ENCODE results near the gene SH3PXD2A. TPM values are rescaled to one million over a fixed set of nuclear protein-coding genes. Genes with fewer than 3 reads are reported as not detected.
A peak's percentile ranks its signal among the peaks of the same experiment; 100 is the strongest.
"Not testable (repeated sequence)": the region's sequence is repeated elsewhere in the genome, so short reads cannot be mapped to it uniquely, and the experiment has no call there.

Gene SH3PXD2A
- total and polyA plus RNA-seq, 5 donors from 2014 or later = 0.24 to 15.4 (median 0.47) TPM

GRCh38 chr10:103614306-103615158 lies 240.8 kb downstream of the SH3PXD2A start:
- Mint-ChIP-seq H3K4me3 (peak overlapping the region in 1 of 4 donors; percentile 85), H3K27ac (peak overlapping the region in 2 of 3 donors; percentile 33 to 45), H3K27me3 (no peaks in the 10 kb centered on the region), H3K36me3 (peaks cover 18% of the 10 kb centered on the region), H3K4me1 (peaks cover 0 to 3% (median 0%) of the 10 kb centered on the region in 4 donors), H3K9me3 (no peaks in the 10 kb centered on the region)
- Histone ChIP-seq H3K27ac (ENCODE audit: insufficient read depth, low read length, poor library complexity, severe bottlenecking) (no peak overlapping the region), H3K4me1 (ENCODE audit: control insufficient read depth, insufficient read depth, low read length, poor library complexity, severe bottlenecking) (no peaks in the 10 kb centered on the region), H3K36me3 (ENCODE audit: control insufficient read depth, insufficient read depth, low read length) (peaks cover 28% of the 10 kb centered on the region), H3K4me3 (ENCODE audit: low read depth, low read length) (no peak overlapping the region), H3K27me3 (ENCODE audit: control insufficient read depth, insufficient read depth, low read length) (no peaks in the 10 kb centered on the region), H3K9me3 (ENCODE audit: control insufficient read depth in 2 of 2, low read length in 2 of 2) (no peaks in the 10 kb centered on the region)
- DNase-seq (no peak), ATAC-seq (ENCODE audit: low read depth in 2 of 2) (no peak)

GRCh38 chr10:103613616-103614015 lies 241.8 kb downstream of the SH3PXD2A start:
- H3K27ac ChIP-seq (ENCODE audit: insufficient read depth, low read length, poor library complexity, severe bottlenecking) = no peak overlapping the region
- no peaks in the 10 kb centered on the region for H3K9me3 ChIP-seq (ENCODE audit: control insufficient read depth in 2 of 2, low read length in 2 of 2)
- H3K4me3 Mint-ChIP-seq = no peak overlapping the region
- H3K27me3 ChIP-seq (ENCODE audit: control insufficient read depth, insufficient read depth, low read length) = no peaks in the 10 kb centered on the region
- no peaks in the 10 kb centered on the region for H3K4me1 ChIP-seq (ENCODE audit: control insufficient read depth, insufficient read depth, low read length, poor library complexity, severe bottlenecking)
- ATAC-seq (ENCODE audit: low read depth in 2 of 2) = no peak
- peaks cover 22% of the 10 kb centered on the region for H3K36me3 Mint-ChIP-seq
- no peak for DNase-seq
- peak overlapping the region; percentile 24 to 72 (median 45) for H3K27ac Mint-ChIP-seq
- no peaks in the 10 kb centered on the region for H3K27me3 Mint-ChIP-seq
- no peaks in the 10 kb centered on the region for H3K9me3 Mint-ChIP-seq
- peaks cover 26% of the 10 kb centered on the region for H3K36me3 ChIP-seq (ENCODE audit: control insufficient read depth, insufficient read depth, low read length)
- H3K4me3 ChIP-seq (ENCODE audit: low read depth, low read length) = no peak overlapping the region
- peaks cover 0 to 3% (median 0%) of the 10 kb centered on the region in 4 donors for H3K4me1 Mint-ChIP-seq

DNA sequence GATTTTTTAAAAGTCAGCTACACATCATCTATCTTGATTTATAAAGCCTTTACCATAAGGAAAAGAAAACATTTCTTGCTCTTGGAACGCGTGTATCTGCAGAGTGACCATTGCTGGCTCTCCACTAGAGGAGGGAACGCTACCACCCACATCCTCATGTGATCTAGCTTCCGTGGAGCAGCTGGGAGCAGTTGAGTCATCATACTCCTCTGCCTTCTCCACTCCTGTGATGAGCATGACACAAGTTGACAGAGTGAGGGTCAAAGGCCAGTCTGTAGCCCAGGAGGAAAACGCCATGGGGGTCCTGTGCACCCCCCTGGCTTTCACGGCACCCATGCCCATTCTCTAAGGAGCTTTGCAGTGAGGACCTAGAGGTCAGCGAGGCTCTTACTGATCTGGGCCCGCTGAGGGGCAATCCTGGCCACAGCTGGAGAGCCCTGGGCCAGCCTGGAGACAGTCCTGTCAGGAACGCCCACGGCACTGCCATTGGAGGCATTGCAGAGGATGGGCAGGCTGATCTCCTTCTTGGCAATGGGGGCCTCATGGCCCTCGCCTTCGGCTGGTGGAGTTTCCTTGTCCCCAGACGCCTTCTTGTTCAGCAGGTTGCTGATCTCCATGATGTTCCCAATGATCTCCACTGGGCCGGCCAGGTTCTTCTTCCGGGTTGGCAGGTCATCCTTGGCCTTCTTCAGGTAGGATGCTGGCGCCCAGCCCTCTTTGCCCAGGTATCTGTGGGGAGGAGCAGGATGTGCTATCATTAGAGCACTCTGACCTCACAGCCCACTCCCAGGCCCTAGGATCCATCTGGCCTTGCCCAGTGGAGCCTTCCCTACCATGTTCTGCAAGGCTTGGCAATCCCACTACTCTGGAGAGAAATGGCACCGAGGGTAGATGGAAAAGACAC lies 242.7 kb downstream of the SH3PXD2A start:
- Mint-ChIP-seq H3K36me3 (peaks cover 22% of the 10 kb centered on the region), H3K4me3 (no peak overlapping the region), H3K4me1 (peaks cover 0 to 3% (median 0%) of the 10 kb centered on the region in 4 donors), H3K27me3 (no peaks in the 10 kb centered on the region), H3K27ac (peak overlapping the region in 1 of 3 donors; percentile 46), H3K9me3 (no peaks in the 10 kb centered on the region)
- H3K4me3 ChIP-seq (ENCODE audit: low read depth, low read length) = no peak overlapping the region
- H3K36me3 ChIP-seq (ENCODE audit: control insufficient read depth, insufficient read depth, low read length) = peaks cover 26% of the 10 kb centered on the region
- DNase-seq (no peak), ATAC-seq (ENCODE audit: low read depth in 2 of 2) (no peak)
- H3K27ac ChIP-seq (ENCODE audit: insufficient read depth, low read length, poor library complexity, severe bottlenecking) = no peak overlapping the region
- H3K4me1 ChIP-seq (ENCODE audit: control insufficient read depth, insufficient read depth, low read length, poor library complexity, severe bottlenecking) = no peaks in the 10 kb centered on the region
- H3K9me3 ChIP-seq (ENCODE audit: control insufficient read depth in 2 of 2, low read length in 2 of 2) = no peaks in the 10 kb centered on the region
- H3K27me3 ChIP-seq (ENCODE audit: control insufficient read depth, insufficient read depth, low read length) = no peaks in the 10 kb centered on the region

DNA sequence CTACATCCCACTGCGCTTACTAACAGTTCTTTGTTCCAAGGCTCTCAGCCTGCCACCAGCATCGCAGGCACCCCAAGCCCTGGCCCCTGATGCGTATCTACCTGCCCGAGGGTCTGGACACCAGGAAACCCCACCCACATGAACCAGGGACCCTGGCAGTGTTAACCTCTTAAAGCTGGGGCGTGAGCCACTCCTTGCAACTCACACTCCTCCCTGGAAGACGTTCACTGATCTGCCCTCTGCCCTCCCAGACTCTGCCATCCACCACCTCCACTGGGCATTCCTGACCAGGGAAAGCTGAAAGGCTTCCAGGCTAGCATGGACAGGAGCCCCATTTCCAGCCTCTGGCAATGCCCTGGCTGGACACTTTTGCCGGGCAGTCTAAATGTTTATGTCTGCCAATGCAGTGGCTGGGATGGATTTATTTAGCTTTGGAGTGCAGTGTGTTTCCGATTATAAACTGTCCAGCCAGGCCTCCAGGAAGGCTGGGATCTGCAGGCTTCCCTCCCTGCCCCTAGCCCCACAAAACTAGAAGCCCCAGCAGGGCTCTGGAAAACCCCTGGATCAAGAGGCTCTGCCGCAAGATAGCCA lies 244.4 kb downstream of the SH3PXD2A start:
- no peaks in the 10 kb centered on the region for H3K27me3 ChIP-seq (ENCODE audit: control insufficient read depth, insufficient read depth, low read length)
- Mint-ChIP-seq H3K9me3 (no peaks in the 10 kb centered on the region), H3K27me3 (no peaks in the 10 kb centered on the region), H3K36me3 (peaks cover 22% of the 10 kb centered on the region), H3K4me1 (peaks cover 0 to 3% (median 0%) of the 10 kb centered on the region in 4 donors), H3K27ac (peak overlapping the region in 2 of 3 donors; percentile 43 to 60), H3K4me3 (no peak overlapping the region)
- no peaks in the 10 kb centered on the region for H3K4me1 ChIP-seq (ENCODE audit: control insufficient read depth, insufficient read depth, low read length, poor library complexity, severe bottlenecking)
- H3K36me3 ChIP-seq (ENCODE audit: control insufficient read depth, insufficient read depth, low read length) = peaks cover 26% of the 10 kb centered on the region
- no peaks in the 10 kb centered on the region for H3K9me3 ChIP-seq (ENCODE audit: control insufficient read depth in 2 of 2, low read length in 2 of 2)
- ATAC-seq (ENCODE audit: low read depth in 2 of 2) (no peak), DNase-seq (no peak)
- no peak overlapping the region for H3K4me3 ChIP-seq (ENCODE audit: low read depth, low read length)
- no peak overlapping the region for H3K27ac ChIP-seq (ENCODE audit: insufficient read depth, low read length, poor library complexity, severe bottlenecking)

GRCh38 chr10:103610083-103610472 lies 245.3 kb downstream of the SH3PXD2A start:
- ATAC-seq (ENCODE audit: low read depth in 2 of 2) = no peak

DNA sequence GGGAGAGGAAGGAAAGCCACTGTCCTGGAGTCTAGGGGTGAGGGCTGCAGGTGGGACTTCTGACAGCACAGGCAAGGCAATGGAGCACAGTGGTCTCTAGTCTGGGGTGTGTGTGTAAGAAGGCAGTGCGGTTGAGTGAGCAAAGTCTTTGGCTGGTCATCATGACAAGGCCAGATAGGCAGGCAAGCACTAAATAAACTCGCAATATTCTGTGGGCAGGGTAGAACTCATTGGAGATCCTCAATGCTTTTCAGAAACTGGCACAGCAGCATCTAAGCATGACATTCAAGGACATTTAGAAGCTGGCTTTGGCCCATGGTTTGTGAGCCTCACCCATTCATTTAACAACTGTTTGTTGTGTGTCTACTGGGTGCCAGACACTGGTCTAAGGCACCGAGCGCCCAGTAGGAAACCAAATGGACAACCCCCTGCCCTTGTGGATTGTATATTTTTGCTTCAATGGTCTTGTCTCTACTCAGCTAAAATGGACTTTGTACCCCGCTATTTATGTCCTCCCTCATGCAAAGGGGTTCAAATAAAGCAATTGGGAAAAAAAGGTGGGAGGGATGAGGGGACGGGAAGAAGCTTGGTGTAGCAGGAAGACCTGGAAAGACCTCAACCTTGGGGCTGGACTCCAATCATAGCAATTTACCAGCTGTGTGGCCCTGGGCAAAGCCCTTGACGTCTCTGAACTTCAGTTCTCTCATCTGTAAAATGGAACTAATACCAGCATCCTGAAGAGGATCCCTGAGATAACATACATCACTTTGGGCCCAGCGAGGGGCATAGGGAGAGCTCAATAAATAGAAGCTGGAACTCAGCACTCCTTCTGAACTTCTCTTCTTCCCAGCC lies 245.9 kb downstream of the SH3PXD2A start:
- Histone ChIP-seq H3K27me3 (ENCODE audit: control insufficient read depth, insufficient read depth, low read length) (no peaks in the 10 kb centered on the region), H3K4me3 (ENCODE audit: low read depth, low read length) (no peak overlapping the region), H3K9me3 (ENCODE audit: control insufficient read depth in 2 of 2, low read length in 2 of 2) (no peaks in the 10 kb centered on the region), H3K36me3 (ENCODE audit: control insufficient read depth, insufficient read depth, low read length) (peaks cover 26% of the 10 kb centered on the region), H3K4me1 (ENCODE audit: control insufficient read depth, insufficient read depth, low read length, poor library complexity, severe bottlenecking) (no peaks in the 10 kb centered on the region), H3K27ac (ENCODE audit: insufficient read depth, low read length, poor library complexity, severe bottlenecking) (no peak overlapping the region)
- DNase-seq (no peak), ATAC-seq (ENCODE audit: low read depth in 2 of 2) (no peak)
- Mint-ChIP-seq H3K36me3 (peaks cover 15% of the 10 kb centered on the region), H3K27me3 (no peaks in the 10 kb centered on the region), H3K9me3 (no peaks in the 10 kb centered on the region), H3K27ac (peak overlapping the region; percentile 30 to 54 (median 37)), H3K4me3 (no peak overlapping the region), H3K4me1 (peaks cover 0 to 3% (median 0%) of the 10 kb centered on the region in 4 donors)

More at GRCh38 chr10:103610083-103610472, 245.3 kb downstream of the SH3PXD2A start:
- Histone ChIP-seq H3K4me1 (ENCODE audit: control insufficient read depth, insufficient read depth, low read length, poor library complexity, severe bottlenecking) (no peaks in the 10 kb centered on the region), H3K27ac (ENCODE audit: insufficient read depth, low read length, poor library complexity, severe bottlenecking) (no peak overlapping the region), H3K27me3 (ENCODE audit: control insufficient read depth, insufficient read depth, low read length) (no peaks in the 10 kb centered on the region), H3K9me3 (ENCODE audit: control insufficient read depth in 2 of 2, low read length in 2 of 2) (no peaks in the 10 kb centered on the region), H3K4me3 (ENCODE audit: low read depth, low read length) (no peak overlapping the region), H3K36me3 (ENCODE audit: control insufficient read depth, insufficient read depth, low read length) (peaks cover 26% of the 10 kb centered on the region)
- Mint-ChIP-seq H3K4me3 (no peak overlapping the region), H3K27me3 (no peaks in the 10 kb centered on the region), H3K27ac (peak overlapping the region in 2 of 3 donors; percentile 60 to 83), H3K9me3 (no peaks in the 10 kb centered on the region), H3K4me1 (peaks cover 0 to 3% (median 0%) of the 10 kb centered on the region in 4 donors), H3K36me3 (peaks cover 20% of the 10 kb centered on the region)
- DNase-seq = no peak

- H3K27ac ChIP-seq (ENCODE audit: insufficient read depth, low read length, poor library complexity, severe bottlenecking); H3K27me3 Mint-ChIP-seq; H3K9me3 ChIP-seq (ENCODE audit: control insufficient read depth in 2 of 2, low read length in 2 of 2); ATAC-seq (ENCODE audit: low read depth in 2 of 2); H3K4me3 Mint-ChIP-seq; H3K27me3 ChIP-seq (ENCODE audit: control insufficient read depth, insufficient read depth, low read length); H3K4me3 ChIP-seq (ENCODE audit: low read depth, low read length); H3K9me3 Mint-ChIP-seq; H3K4me1 Mint-ChIP-seq; H3K27ac Mint-ChIP-seq; DNase-seq; H3K4me1 ChIP-seq (ENCODE audit: control insufficient read depth, insufficient read depth, low read length, poor library complexity, severe bottlenecking): not testable (repeated sequence)
- H3K36me3 ChIP-seq (ENCODE audit: control insufficient read depth, insufficient read depth, low read length) = peaks cover 20% of the 10 kb centered on the region
- peaks cover 16% of the 10 kb centered on the region for H3K36me3 Mint-ChIP-seq
These were observed 247.3 kb downstream of the SH3PXD2A start for GRCh38 chr10:103608056-103608455.
